HL-60 (cell line): ENCODE data around the gene PNMT.

ENCODE experiments used
- CTCF ChIP-seq: IDR thresholded peaks from one replicate; pipeline ENCODE4 v1.5.1; 2011; ENCODE audit warnings: low read length, control low read depth, inconsistent platforms; ENCODE audit not compliant: insufficient read depth
- SPI1 ChIP-seq: IDR thresholded peaks from 2 replicates; pipeline ENCODE4 v1.6.1; 2012; ENCODE audit warnings: low read depth, mild to moderate bottlenecking, borderline replicate concordance
- TF ChIP-seq, protein P1 (sequence below): IDR thresholded peaks from 2 replicates; pipeline ENCODE4 v1.6.1; 2012; ENCODE audit warnings: low read depth; ENCODE audit not compliant: insufficient replicate concordance

DNA sequence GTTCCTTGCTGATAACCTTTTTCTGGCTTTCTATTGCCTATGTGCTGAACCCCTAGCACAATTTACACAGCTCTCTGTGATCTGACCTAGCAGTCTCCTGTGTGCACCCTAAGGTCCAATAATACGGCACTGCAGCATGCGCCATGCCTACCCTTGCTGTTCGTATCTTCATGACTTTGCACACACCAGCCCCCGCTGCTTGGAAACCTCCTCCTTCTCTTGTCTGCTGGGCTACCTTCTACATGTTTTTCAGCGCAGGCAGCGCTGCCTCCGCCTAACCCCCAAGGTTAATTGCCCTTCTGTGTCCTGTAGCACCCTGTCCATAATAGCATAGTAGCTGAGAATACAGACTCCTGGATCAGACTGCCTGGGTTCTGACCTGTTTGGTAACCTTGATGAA lies 29.9 kb upstream of the PNMT start:
- TF ChIP-seq CTCF (no peak), SPI1 (no peak)
- TF ChIP-seq, protein P1, sequence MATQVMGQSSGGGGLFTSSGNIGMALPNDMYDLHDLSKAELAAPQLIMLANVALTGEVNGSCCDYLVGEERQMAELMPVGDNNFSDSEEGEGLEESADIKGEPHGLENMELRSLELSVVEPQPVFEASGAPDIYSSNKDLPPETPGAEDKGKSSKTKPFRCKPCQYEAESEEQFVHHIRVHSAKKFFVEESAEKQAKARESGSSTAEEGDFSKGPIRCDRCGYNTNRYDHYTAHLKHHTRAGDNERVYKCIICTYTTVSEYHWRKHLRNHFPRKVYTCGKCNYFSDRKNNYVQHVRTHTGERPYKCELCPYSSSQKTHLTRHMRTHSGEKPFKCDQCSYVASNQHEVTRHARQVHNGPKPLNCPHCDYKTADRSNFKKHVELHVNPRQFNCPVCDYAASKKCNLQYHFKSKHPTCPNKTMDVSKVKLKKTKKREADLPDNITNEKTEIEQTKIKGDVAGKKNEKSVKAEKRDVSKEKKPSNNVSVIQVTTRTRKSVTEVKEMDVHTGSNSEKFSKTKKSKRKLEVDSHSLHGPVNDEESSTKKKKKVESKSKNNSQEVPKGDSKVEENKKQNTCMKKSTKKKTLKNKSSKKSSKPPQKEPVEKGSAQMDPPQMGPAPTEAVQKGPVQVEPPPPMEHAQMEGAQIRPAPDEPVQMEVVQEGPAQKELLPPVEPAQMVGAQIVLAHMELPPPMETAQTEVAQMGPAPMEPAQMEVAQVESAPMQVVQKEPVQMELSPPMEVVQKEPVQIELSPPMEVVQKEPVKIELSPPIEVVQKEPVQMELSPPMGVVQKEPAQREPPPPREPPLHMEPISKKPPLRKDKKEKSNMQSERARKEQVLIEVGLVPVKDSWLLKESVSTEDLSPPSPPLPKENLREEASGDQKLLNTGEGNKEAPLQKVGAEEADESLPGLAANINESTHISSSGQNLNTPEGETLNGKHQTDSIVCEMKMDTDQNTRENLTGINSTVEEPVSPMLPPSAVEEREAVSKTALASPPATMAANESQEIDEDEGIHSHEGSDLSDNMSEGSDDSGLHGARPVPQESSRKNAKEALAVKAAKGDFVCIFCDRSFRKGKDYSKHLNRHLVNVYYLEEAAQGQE = no peak
